Mesodermal cell (in vitro differentiated cells): Measurements from ENCODE around the gene SUPT4H1.

Experiments
- H3K27ac ChIP-seq: 2 replicates; pipeline ENCODE4 v1.7.0; 2013; ENCODE audit warnings: mild to moderate bottlenecking, low read depth, low read length, moderate library complexity; ENCODE audit not compliant: severe bottlenecking
- H3K36me3 ChIP-seq: 2 replicates; pipeline ENCODE4 v1.7.1; 2013; ENCODE audit warnings: mild to moderate bottlenecking, low read length, moderate library complexity; ENCODE audit not compliant: control insufficient read depth, insufficient read depth
- H3K4me1 ChIP-seq: one replicate; pipeline ENCODE4 v1.7.1; 2013; ENCODE audit warnings: mild to moderate bottlenecking, low read length; ENCODE audit not compliant: insufficient read depth, control insufficient read depth, poor library complexity, severe bottlenecking
- H3K4me3 ChIP-seq: 2 replicates; pipeline ENCODE4 v1.7.0; 2013; ENCODE audit warnings: low read length, control low read depth, mild to moderate bottlenecking; ENCODE audit not compliant: insufficient read depth, poor library complexity, severe bottlenecking; ENCODE audit errors: extremely low read depth
- H3K9me3 ChIP-seq: 2 replicates; pipeline ENCODE4 v1.7.1; 2013; ENCODE audit warnings: mild to moderate bottlenecking, low read length, moderate library complexity; ENCODE audit not compliant: control insufficient read depth
- whole genome bisulfite sequencing, 2 experiments: methylation state at CpG; one replicate each; pipeline ENCODE4 v1.1.5; 2013; ENCODE audit warnings: missing lambda C conversion rate in 2 of 2; ENCODE audit not compliant: insufficient coverage in 2 of 2; 5-methylcytosine and 5-hydroxymethylcytosine counted together

The SUPT4H1 gene

DNA sequence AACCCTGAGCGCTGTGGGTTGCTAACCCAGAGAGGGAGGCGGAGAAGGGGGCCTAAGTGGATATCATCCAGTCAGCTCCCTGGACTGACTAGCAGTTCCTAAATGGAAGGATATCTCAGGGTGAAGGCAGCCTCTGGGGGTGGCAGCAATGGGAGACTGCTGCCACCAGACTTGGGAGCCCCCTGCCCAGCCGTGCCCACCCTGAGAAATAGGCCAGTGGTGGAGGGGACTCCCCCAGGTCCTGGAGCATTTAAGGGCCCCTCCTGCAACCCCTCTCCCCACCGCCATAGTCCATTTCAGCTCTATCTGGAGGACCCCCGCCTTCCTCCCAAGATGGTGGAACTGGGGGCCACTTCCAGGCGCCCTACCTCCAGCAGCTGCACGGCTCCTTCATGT, 31.8 kb downstream of the SUPT4H1 start:
- Histone ChIP-seq H3K4me1 (no peaks in the 10 kb centered on the region), H3K9me3 (no peaks in the 10 kb centered on the region), H3K27ac (no peak overlapping the region), H3K4me3 (no peak overlapping the region), H3K36me3 (no peaks in the 10 kb centered on the region)
- 90% methylated on average over 4 to 6 of the region's 7 CpGs for WGBS, 2 experiments

- H3K27ac ChIP-seq: no peak overlapping the region
- 91 to 92% methylated on average over 17 to 21 of the region's 25 CpGs for WGBS, 2 experiments
- no peaks in the 10 kb centered on the region for H3K4me1 ChIP-seq
- no peak overlapping the region for H3K4me3 ChIP-seq
- no peaks in the 10 kb centered on the region for H3K36me3 ChIP-seq
- no peaks in the 10 kb centered on the region for H3K9me3 ChIP-seq
Observed at GRCh38 chr17:58319173-58320162, 32.5 kb downstream of the SUPT4H1 start.

GRCh38 chr17:58318627-58319172, 33.3 kb downstream of the SUPT4H1 start:
- Histone ChIP-seq H3K36me3 (no peaks in the 10 kb centered on the region), H3K27ac (no peak overlapping the region), H3K4me1 (no peaks in the 10 kb centered on the region), H3K9me3 (no peaks in the 10 kb centered on the region), H3K4me3 (no peak overlapping the region)
- 92 to 94% methylated on average over 7 of the region's 7 CpGs for WGBS, 2 experiments

DNA sequence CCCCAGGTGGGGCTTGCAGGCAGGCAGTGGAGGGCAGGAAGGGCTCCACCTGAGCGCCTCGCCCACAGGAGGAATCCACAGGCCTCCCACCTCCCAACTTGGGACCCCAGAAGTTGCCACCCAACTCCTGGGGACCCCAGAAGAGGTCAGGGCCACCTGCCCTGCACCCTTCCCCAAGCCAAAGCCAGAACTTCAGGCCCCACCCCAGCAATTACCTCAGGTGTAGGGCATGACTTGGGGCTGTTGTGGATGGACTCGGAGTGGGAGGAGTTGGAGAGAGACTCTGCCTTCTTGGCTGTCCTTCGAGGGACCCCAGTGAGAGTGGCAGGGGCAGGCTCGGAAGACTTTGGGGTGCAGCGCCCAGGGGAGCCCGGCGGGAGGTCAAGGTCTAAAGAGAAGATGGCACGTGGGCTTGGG, 33.9 kb downstream of the SUPT4H1 start:
- no peak overlapping the region for H3K27ac ChIP-seq
- no peaks in the 10 kb centered on the region for H3K36me3 ChIP-seq
- H3K9me3 ChIP-seq: no peaks in the 10 kb centered on the region
- H3K4me1 ChIP-seq: no peaks in the 10 kb centered on the region
- no peak overlapping the region for H3K4me3 ChIP-seq
- 83 to 84% methylated on average over 7 to 9 of the region's 9 CpGs for WGBS, 2 experiments

DNA sequence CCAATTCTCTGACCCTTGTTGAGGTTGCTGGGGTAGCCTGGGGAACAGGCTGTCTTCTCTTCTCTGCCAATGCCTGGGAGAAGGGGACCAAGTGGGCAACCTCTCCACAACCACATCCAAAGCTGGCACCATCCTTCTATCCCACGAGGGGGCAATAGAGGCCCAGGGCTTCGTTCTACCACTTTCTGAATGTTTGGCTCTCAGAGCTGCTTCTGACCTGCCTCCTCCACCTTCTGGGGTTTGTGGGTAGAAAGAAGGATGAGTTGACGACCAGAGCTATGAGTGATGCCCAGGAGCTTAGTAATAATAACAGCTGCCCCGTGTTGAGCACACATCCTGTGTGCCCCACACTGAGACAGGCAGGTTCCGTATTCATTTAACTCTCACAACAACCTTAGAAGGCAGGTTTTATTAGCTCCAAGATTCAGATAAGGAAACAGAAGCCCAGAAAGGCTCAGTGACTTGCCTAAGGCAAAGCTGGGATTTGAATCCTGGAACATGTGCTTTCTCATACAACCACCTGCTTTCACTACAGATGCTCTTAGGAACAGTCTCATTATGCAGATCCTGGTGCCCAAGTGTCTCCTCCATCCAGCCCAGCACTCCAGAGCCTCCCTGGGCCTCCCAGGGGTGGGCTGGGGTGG, 34.5 kb downstream of the SUPT4H1 start:
- H3K4me3 ChIP-seq: no peak overlapping the region
- H3K9me3 ChIP-seq: no peaks in the 10 kb centered on the region
- no peaks in the 10 kb centered on the region for H3K36me3 ChIP-seq
- 45 to 100% methylated on average over 1 to 2 of the region's 5 CpGs for WGBS, 2 experiments
- H3K4me1 ChIP-seq: no peaks in the 10 kb centered on the region
- no peak overlapping the region for H3K27ac ChIP-seq

GRCh38 chr17:58316260-58316960, 35.6 kb downstream of the SUPT4H1 start:
- no peak overlapping the region for H3K4me3 ChIP-seq
- H3K36me3 ChIP-seq: no peaks in the 10 kb centered on the region
- H3K4me1 ChIP-seq: no peaks in the 10 kb centered on the region
- H3K27ac ChIP-seq: no peak overlapping the region
- 92 to 94% methylated on average over 4 to 6 of the region's 8 CpGs for WGBS, 2 experiments
- H3K9me3 ChIP-seq: no peaks in the 10 kb centered on the region

GRCh38 chr17:58315750-58316149, 36.3 kb downstream of the SUPT4H1 start:
- 80% methylated on average over 3 of the region's 4 CpGs; no CpG with 5 or more reads in 1 of the 2 experiments for WGBS, 2 experiments
- Histone ChIP-seq H3K36me3 (no peaks in the 10 kb centered on the region), H3K9me3 (no peaks in the 10 kb centered on the region), H3K27ac (no peak overlapping the region), H3K4me3 (no peak overlapping the region), H3K4me1 (no peaks in the 10 kb centered on the region)

DNA sequence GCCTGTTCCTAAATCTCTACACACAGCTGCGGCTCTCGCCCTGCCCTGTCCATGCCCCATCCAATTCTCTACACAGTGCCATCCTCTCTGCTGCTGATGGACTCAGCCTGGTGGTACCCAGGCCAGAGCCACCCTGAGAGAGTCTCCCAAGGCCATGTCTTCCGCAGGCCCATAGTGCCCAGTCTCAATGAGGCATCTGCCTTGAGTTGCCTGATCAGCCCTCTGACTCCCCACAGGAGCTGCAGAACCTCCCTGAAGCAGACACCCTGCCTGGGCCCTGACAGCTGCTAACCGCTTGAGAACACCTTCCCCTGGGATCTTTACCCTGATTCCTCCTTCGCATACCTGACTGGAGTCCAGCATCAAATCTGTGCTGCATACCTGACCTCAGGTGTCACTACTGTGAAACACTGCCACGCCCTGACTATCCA, 36.7 kb downstream of the SUPT4H1 start:
- Histone ChIP-seq H3K4me3 (no peak overlapping the region), H3K9me3 (no peaks in the 10 kb centered on the region), H3K36me3 (no peaks in the 10 kb centered on the region), H3K27ac (no peak overlapping the region), H3K4me1 (no peaks in the 10 kb centered on the region)
- 88 to 90% methylated on average over 4 to 6 of the region's 6 CpGs for WGBS, 2 experiments

DNA sequence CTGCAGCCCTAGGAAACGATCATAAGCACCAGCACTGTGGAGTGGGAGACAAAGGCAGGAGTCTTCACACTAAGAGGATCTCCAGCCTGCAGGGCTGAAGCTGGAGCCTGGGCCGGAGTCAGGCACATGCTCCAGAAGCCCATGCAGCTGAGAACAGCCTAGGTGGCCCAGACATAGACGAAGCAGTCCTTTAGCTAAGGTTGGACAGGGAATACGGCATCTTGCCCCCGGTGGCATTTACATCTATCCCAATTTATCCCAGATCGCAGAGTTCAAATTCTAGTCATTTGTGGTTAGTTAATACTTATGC, 37.3 kb downstream of the SUPT4H1 start:
- 92 to 98% methylated on average over 3 to 4 of the region's 6 CpGs for WGBS, 2 experiments
- Histone ChIP-seq H3K4me1 (no peaks in the 10 kb centered on the region), H3K4me3 (no peak overlapping the region), H3K27ac (no peak overlapping the region), H3K36me3 (no peaks in the 10 kb centered on the region), H3K9me3 (no peaks in the 10 kb centered on the region)

DNA sequence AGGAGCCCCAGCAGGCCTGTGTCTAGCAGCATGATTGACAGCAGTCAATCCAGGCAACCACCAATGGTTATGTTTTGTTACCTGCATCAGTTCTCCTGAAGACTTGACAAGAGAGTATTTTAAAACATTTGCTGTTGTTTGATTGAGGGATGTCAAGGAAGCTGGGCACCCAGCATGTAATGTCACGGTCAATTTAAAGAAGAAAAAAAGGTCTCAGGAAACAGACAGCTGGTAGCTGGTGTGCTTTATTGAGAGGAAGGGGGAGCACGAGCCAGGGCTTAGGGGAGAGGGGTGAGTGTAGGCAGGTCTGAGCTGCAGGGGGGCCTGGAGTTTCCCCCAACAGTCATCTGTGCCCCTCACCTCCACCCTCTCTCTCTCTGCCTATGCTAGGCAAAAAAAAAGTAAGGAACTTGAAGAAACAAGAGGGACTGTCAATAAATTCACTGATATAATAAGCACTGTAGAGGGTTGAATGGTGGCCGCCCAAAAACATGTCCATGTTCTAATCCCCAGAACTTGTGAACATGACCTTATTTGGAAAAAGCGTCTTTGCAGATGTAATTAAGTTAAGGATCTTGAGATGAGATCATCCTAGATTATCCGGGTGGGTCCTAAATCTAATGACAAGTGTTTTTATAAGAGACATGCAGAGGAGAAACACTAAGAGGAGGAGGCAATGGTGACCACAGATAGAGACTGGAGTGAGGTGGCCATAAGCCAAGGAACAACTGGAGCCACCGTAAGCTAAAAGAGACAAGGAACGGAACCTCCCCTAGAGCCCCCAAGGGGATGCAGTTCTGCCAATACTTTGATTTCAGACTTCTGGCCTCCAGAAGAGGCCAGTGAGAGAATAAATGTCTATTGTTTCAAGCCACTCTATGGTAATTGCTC, 37.9 kb downstream of the SUPT4H1 start:
- no peaks in the 10 kb centered on the region for H3K9me3 ChIP-seq
- no peak overlapping the region for H3K4me3 ChIP-seq
- WGBS, 2 experiments: 92 to 95% methylated on average over 6 of the region's 7 CpGs
- no peaks in the 10 kb centered on the region for H3K36me3 ChIP-seq
- H3K4me1 ChIP-seq: no peaks in the 10 kb centered on the region
- H3K27ac ChIP-seq: no peak overlapping the region
